Activated CD8-positive, alpha-beta T cell treated with anti-CD3 and anti-CD28 coated beads for 36 hours (primary cell): ENCODE measurements around the gene PRKN. TPM values are rescaled to one million over a fixed set of nuclear protein-coding genes. Genes with fewer than 3 reads are reported as not detected.

Experiments
- ATAC-seq: fragments of 200-7000 bp; cut with Tn5 transposase; one replicate; pipeline ENCODE4 v1.10.0; 2021; ENCODE audit warnings: mild to moderate bottlenecking, moderate library complexity
- CTCF ChIA-PET: fragments of 350-600 bp; sonication (Branson Sonifier 250); formaldehyde crosslinking; loops from one replicate; lab custom pipeline; 2021; ENCODE audit warnings: antibody characterized with exemption; lab: Charles Lee
- POLR2A ChIA-PET: fragments of 350-600 bp; sonication (Branson Sonifier 250); formaldehyde crosslinking; loops from one replicate; lab custom pipeline; 2021; ENCODE audit warnings: antibody characterized with exemption; lab: Charles Lee
- DNase-seq: peaks from one replicate; pipeline ENCODE4 v3.0.0-alpha.2; 2020
- H3K27ac Mint-ChIP-seq: one replicate; pipeline ENCODE4 v1.8.0; 2021; ENCODE audit warnings: mild to moderate bottlenecking, mixed read lengths
- H3K27me3 Mint-ChIP-seq: one replicate; pipeline ENCODE4 v1.8.0; 2021; ENCODE audit warnings: mixed read lengths
- H3K36me3 Mint-ChIP-seq: one replicate; pipeline ENCODE4 v1.8.0; 2021; ENCODE audit warnings: low read depth, mixed read lengths
- H3K4me1 Mint-ChIP-seq: one replicate; pipeline ENCODE4 v1.8.0; 2021; ENCODE audit warnings: low read depth, mixed read lengths
- H3K4me3 Mint-ChIP-seq: one replicate; pipeline ENCODE4 v1.8.0; 2021; ENCODE audit warnings: mild to moderate bottlenecking, moderate library complexity, mixed read lengths
- H3K9me3 Mint-ChIP-seq: one replicate; pipeline ENCODE4 v1.8.0; 2021; ENCODE audit warnings: mixed read lengths
- CTCF ChIP-seq: fragments of 200-600 bp; IDR thresholded peaks from one replicate; pipeline ENCODE4 v1.8.0; 2022; ENCODE audit warnings: antibody characterized with exemption, mild to moderate bottlenecking
- intact Hi-C: fragments of 100-400 bp; cut with micrococcal nuclease; formaldehyde crosslinking; loops from one replicate; pipeline ENCODE4 v1.10.0; 2022
- total RNA-seq, 2 experiments: library from RNA; stranded (reverse); gene quantifications; one replicate each; pipeline ENCODE4 v1.2.3, GENCODE V29; 2021

The PRKN gene
- total RNA-seq, 2 experiments from 2014 or later, result 1.2 to 1.4 TPM

DNA sequence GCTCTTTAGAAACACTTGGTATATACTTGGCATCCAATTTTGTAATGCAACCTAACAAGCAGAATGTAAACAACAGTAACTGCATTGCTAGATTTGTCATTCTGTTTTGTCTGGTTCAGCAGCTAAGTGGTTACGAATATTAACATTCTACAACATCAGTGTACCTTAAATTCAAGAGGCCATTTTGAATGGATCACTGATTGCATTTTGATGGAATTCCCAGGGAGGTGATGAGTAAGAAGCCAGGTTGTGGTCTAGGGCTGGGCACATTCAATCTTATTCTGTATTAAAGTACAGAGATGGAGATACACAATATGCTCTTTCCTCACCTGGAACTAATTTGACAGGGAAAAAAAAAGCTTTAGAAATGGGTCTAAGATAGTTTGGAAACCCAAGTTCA, 483.5 kb downstream of the PRKN start:
- Mint-ChIP-seq H3K4me1 (no peaks in the 10 kb centered on the region), H3K27me3 (no peaks in the 10 kb centered on the region), H3K36me3 (no peaks in the 10 kb centered on the region), H3K27ac (no peak overlapping the region), H3K9me3 (no peaks in the 10 kb centered on the region), H3K4me3 (no peak overlapping the region)
- intact Hi-C loops, result no loop called here
- ChIA-PET CTCF (no interaction called here), POLR2A (no interaction called here)
- no peak for ATAC-seq
- no peak for TF ChIP-seq CTCF
- DNase-seq, result no peak

- ChIA-PET POLR2A (no interaction called here), CTCF (no interaction called here)
- Mint-ChIP-seq H3K27ac (no peak overlapping the region), H3K4me1 (no peaks in the 10 kb centered on the region), H3K4me3 (no peak overlapping the region), H3K9me3 (no peaks in the 10 kb centered on the region), H3K27me3 (no peaks in the 10 kb centered on the region), H3K36me3 (no peaks in the 10 kb centered on the region)
- DNase-seq (no peak), ATAC-seq (no peak)
- intact Hi-C loops, result no loop called here
- no peak for TF ChIP-seq CTCF
Measured at GRCh38 chr6:162242915-162243314, 484.7 kb downstream of the PRKN start.

- no peaks in the 10 kb centered on the region for H3K27me3 Mint-ChIP-seq
- H3K4me3 Mint-ChIP-seq, result no peak overlapping the region
- no peak overlapping the region for H3K27ac Mint-ChIP-seq
- intact Hi-C loops, result no loop called here
- ChIA-PET CTCF (no interaction called here), POLR2A (no interaction called here)
- H3K9me3 Mint-ChIP-seq, result no peaks in the 10 kb centered on the region
- ATAC-seq, result no peak
- no peaks in the 10 kb centered on the region for H3K36me3 Mint-ChIP-seq
- no peak for TF ChIP-seq CTCF
- no peaks in the 10 kb centered on the region for H3K4me1 Mint-ChIP-seq
- no peak for DNase-seq
Measured at GRCh38 chr6:162239330-162239729, 488.2 kb downstream of the PRKN start.

DNA sequence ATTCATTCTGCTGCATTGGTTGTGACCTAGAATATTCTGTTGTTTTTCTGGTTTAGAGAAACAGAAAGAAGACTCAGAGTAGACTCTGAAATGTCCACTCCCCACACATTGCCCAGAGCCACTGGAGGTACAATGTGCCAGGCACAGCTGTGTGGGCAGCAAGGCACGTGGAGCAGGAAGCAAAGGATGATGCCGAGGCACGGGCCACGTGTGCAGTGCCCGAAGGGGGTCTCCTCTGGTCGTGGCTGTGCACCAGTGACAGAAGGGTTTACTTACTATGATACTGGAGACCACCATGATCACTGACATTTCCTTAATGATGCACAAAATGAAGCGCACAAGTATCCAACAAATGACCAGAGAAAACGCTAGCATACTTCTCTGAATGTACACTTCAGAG, 488.9 kb downstream of the PRKN start:
- POLR2A ChIA-PET, result no interaction called here
- H3K4me1 Mint-ChIP-seq, result no peaks in the 10 kb centered on the region
- no peak overlapping the region for H3K27ac Mint-ChIP-seq
- CTCF ChIA-PET, result no interaction called here
- ATAC-seq, result no peak
- no peaks in the 10 kb centered on the region for H3K36me3 Mint-ChIP-seq
- no peaks in the 10 kb centered on the region for H3K9me3 Mint-ChIP-seq
- no peak overlapping the region for H3K4me3 Mint-ChIP-seq
- H3K27me3 Mint-ChIP-seq, result no peaks in the 10 kb centered on the region
- TF ChIP-seq CTCF, result no peak
- DNase-seq, result no peak
- intact Hi-C loops, result no loop called here

GRCh38 chr6:162237331-162237730, 490.2 kb downstream of the PRKN start:
- no peak for DNase-seq
- H3K9me3 Mint-ChIP-seq, result no peaks in the 10 kb centered on the region
- H3K4me1 Mint-ChIP-seq, result no peaks in the 10 kb centered on the region
- TF ChIP-seq CTCF, result no peak
- H3K27me3 Mint-ChIP-seq, result no peaks in the 10 kb centered on the region
- no peak overlapping the region for H3K27ac Mint-ChIP-seq
- H3K4me3 Mint-ChIP-seq, result no peak overlapping the region
- no peak for ATAC-seq
- CTCF ChIA-PET, result no interaction called here
- H3K36me3 Mint-ChIP-seq, result no peaks in the 10 kb centered on the region
- intact Hi-C loops, result no loop called here
- POLR2A ChIA-PET, result no interaction called here
